Neuronal stem cell (in vitro differentiated cells): Measurements from ENCODE around the gene LYRM4.

ENCODE experiments used
- DNase-seq: peaks from one replicate; pipeline ENCODE4 v3.0.0-alpha.2; 2013; ENCODE audit warnings: low spot score
- H2AFZ ChIP-seq: one replicate; pipeline ENCODE4 v1.6.1; 2013; ENCODE audit warnings: mild to moderate bottlenecking, low read length, inconsistent platforms
- H2AK5ac ChIP-seq: 2 replicates; pipeline ENCODE4 v1.6.1; 2013; ENCODE audit warnings: low read depth, mild to moderate bottlenecking, inconsistent platforms, low read length, moderate library complexity, mixed read lengths
- H2BK120ac ChIP-seq: 2 replicates; pipeline ENCODE4 v1.6.1; 2013; ENCODE audit warnings: low read depth, mild to moderate bottlenecking, inconsistent platforms, low read length, moderate library complexity, mixed read lengths
- H2BK12ac ChIP-seq: one replicate; pipeline ENCODE4 v1.6.1; 2013; ENCODE audit warnings: low read length, inconsistent platforms
- H2BK15ac ChIP-seq: 2 replicates; pipeline ENCODE4 v1.6.1; 2013; ENCODE audit warnings: mild to moderate bottlenecking, low read length, inconsistent platforms, mixed read lengths
- H2BK5ac ChIP-seq: one replicate; pipeline ENCODE4 v1.6.1; 2013; ENCODE audit warnings: inconsistent platforms, mild to moderate bottlenecking, low read length, moderate library complexity
- H3K14ac ChIP-seq: one replicate; pipeline ENCODE4 v1.6.1; 2013; ENCODE audit warnings: low read length, inconsistent platforms
- H3K18ac ChIP-seq: 2 replicates; pipeline ENCODE4 v1.6.1; 2013; ENCODE audit warnings: low read length, inconsistent platforms
- H3K23ac ChIP-seq: 2 replicates; pipeline ENCODE4 v1.6.1; 2013; ENCODE audit warnings: low read depth, mild to moderate bottlenecking, mixed read lengths, low read length, inconsistent platforms; ENCODE audit not compliant: poor library complexity
- H3K27ac ChIP-seq: replicated peaks from 3 replicates; pipeline ENCODE4 v1.5.1; 2013; ENCODE audit warnings: low read length, inconsistent platforms
- H3K27me3 ChIP-seq, 3 experiments: 2 replicates each; pipeline ENCODE4 v1.6.1; 2013; ENCODE audit warnings: low read length in 3 of 3, mild to moderate bottlenecking in 2 of 3, inconsistent platforms in 1 of 3, low read depth in 1 of 3, mixed read lengths in 1 of 3, moderate library complexity in 1 of 3; ENCODE audit not compliant: control insufficient read depth in 3 of 3, insufficient read depth in 3 of 3
- H3K36me3 ChIP-seq, 2 donors: replicated peaks in 1 of 2; 2 replicates each; pipeline ENCODE4 v1.6.1; 2013; ENCODE audit warnings: low read length in 2 of 2; ENCODE audit not compliant: control insufficient read depth in 2 of 2, insufficient read depth in 2 of 2
- H3K4ac ChIP-seq: 2 replicates; pipeline ENCODE4 v1.6.1; 2013; ENCODE audit warnings: inconsistent platforms, mild to moderate bottlenecking, low read length, moderate library complexity
- H3K4me1 ChIP-seq, 2 donors: 1 replicate in 1 of 2; 2 replicates in 1 of 2; pipeline ENCODE4 v1.6.1; 2013; ENCODE audit warnings: low read length in 2 of 2, low read depth in 1 of 2; ENCODE audit not compliant: control insufficient read depth in 2 of 2, insufficient read depth in 1 of 2
- H3K4me2 ChIP-seq: one replicate; pipeline ENCODE4 v1.6.1; 2013; ENCODE audit warnings: mild to moderate bottlenecking, low read length, inconsistent platforms; ENCODE audit not compliant: insufficient read depth, poor library complexity, severe bottlenecking
- H3K4me3 ChIP-seq, 2 donors: 2 replicates each; pipeline ENCODE4 v1.5.1; 2013; ENCODE audit warnings: low read length in 2 of 2, mild to moderate bottlenecking in 2 of 2, inconsistent platforms in 1 of 2, moderate library complexity in 1 of 2
- H3K79me1 ChIP-seq: one replicate; pipeline ENCODE4 v1.6.1; 2013; ENCODE audit warnings: low read depth, mild to moderate bottlenecking, inconsistent platforms, low read length, moderate library complexity
- H3K9ac ChIP-seq: one replicate; pipeline ENCODE4 v1.6.1; 2013; ENCODE audit warnings: mild to moderate bottlenecking, low read depth, low read length, inconsistent platforms; ENCODE audit not compliant: poor library complexity
- H3K9me3 ChIP-seq, 2 donors: replicated peaks in 1 of 2; 2 replicates each; pipeline versions ENCODE3 to v1.6.1; 2013; ENCODE audit warnings: low read length in 2 of 2, mild to moderate bottlenecking in 2 of 2, inconsistent platforms in 1 of 2, low read depth in 1 of 2, mixed read lengths in 1 of 2, moderate library complexity in 1 of 2; ENCODE audit not compliant: control insufficient read depth in 2 of 2, insufficient read depth in 1 of 2
- H4K8ac ChIP-seq: one replicate; pipeline ENCODE4 v1.6.1; 2013; ENCODE audit warnings: low read depth, mild to moderate bottlenecking, inconsistent platforms, low read length, moderate library complexity
- H4K91ac ChIP-seq: one replicate; pipeline ENCODE4 v1.6.1; 2013; ENCODE audit warnings: low read length, low read depth, mild to moderate bottlenecking, inconsistent platforms; ENCODE audit not compliant: poor library complexity
- WGBS, 2 donors: extraction: QIAGEN DNeasy Blood & Tissue Kit; methylation state at CpG; one replicate each; pipeline ENCODE4 v1.1.7; 2013; ENCODE audit warnings: missing lambda C conversion rate in 2 of 2, mixed read lengths in 1 of 2; ENCODE audit not compliant: insufficient read length in 2 of 2, insufficient replicate concordance in 1 of 2; ENCODE audit errors: extremely low coverage in 2 of 2; 5-methylcytosine and 5-hydroxymethylcytosine counted together

LYRM4 gene

DNA sequence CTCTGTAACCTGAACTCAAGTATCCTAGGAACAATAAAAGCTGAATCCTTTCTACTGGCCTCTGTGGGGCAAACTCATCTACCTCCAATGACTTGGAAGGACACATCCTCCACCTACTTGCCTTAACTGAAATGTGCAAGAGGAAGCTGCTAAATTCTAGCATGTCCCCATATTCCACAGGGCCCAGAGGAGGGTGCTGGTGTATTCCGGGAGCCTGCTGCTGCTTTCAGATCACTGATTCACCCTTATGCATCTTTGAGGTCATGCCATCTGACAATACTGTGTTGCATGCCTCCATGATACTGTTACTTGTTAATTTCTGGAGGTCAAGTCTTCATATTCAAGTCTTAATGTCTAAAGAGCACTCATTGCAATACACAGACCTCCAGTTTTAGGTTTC is 40.3 kb downstream of the LYRM4 start:
- no peak for DNase-seq
- Histone ChIP-seq H2AK5ac (no peak overlapping the region), H3K4ac (no peak overlapping the region)

GRCh38 chr6:5219011-5219691 is 41.6 kb downstream of the LYRM4 start:
- Histone ChIP-seq H4K91ac (no peak overlapping the region), H3K27me3 (no peaks in the 10 kb centered on the region), H3K4me3 (no peak overlapping the region), H3K4me2 (no peak overlapping the region), H3K23ac (no peak overlapping the region), H2BK120ac (no peak overlapping the region), H2BK12ac (no peak overlapping the region), H3K14ac (no peak overlapping the region), H3K27ac (no peak overlapping the region), H3K9ac (no peak overlapping the region), H2AK5ac (no peak overlapping the region), H2BK15ac (no peak overlapping the region), H3K18ac (no peak overlapping the region), H3K4ac (no peak overlapping the region), H3K79me1 (peaks cover 1% of the 10 kb centered on the region), H2BK5ac (no peak overlapping the region), H2AFZ (no peak overlapping the region), H3K9me3 (no peaks in the 10 kb centered on the region), H3K4me1 (no peaks in the 10 kb centered on the region), H4K8ac (no peak overlapping the region), H3K36me3 (peaks cover 0 to 42% of the 10 kb centered on the region in 2 donors)
- no CpG with 5 or more reads among the region's 5 CpGs for whole genome bisulfite sequencing, 2 donors
- DNase-seq, result no peak

More for the DNA sequence above, 40.3 kb downstream of the LYRM4 start:
- no peaks in the 10 kb centered on the region for H3K27me3 ChIP-seq
- no peak overlapping the region for H3K27ac ChIP-seq
- no peak overlapping the region for H3K4me2 ChIP-seq
- no peaks in the 10 kb centered on the region for H3K4me1 ChIP-seq
- no peak overlapping the region for H2BK12ac ChIP-seq
- no peak overlapping the region for H2BK120ac ChIP-seq
- H2AFZ ChIP-seq, result no peak overlapping the region
- no peak overlapping the region for H2BK5ac ChIP-seq
- no peak overlapping the region for H2BK15ac ChIP-seq
- H3K23ac ChIP-seq, result no peak overlapping the region
- no peak overlapping the region for H4K8ac ChIP-seq
- no peak overlapping the region for H3K4me3 ChIP-seq
- H3K79me1 ChIP-seq, result peaks cover 1% of the 10 kb centered on the region
- H3K14ac ChIP-seq, result no peak overlapping the region
- no CpG with 5 or more reads among the region's 1 CpG for WGBS, 2 donors
- H3K36me3 ChIP-seq, result peaks cover 0 to 32% of the 10 kb centered on the region in 2 donors
- H4K91ac ChIP-seq, result no peak overlapping the region
- no peaks in the 10 kb centered on the region for H3K9me3 ChIP-seq
- H3K9ac ChIP-seq, result no peak overlapping the region
- H3K18ac ChIP-seq, result no peak overlapping the region

- WGBS, 2 donors, result no CpG with 5 or more reads among the region's 2 CpGs
- H3K4me1 ChIP-seq, result no peaks in the 10 kb centered on the region
- peaks cover 0 to 44% of the 10 kb centered on the region in 2 donors for H3K36me3 ChIP-seq
- no peak overlapping the region for H3K27ac ChIP-seq
- H2BK5ac ChIP-seq, result no peak overlapping the region
- no peak overlapping the region for H3K23ac ChIP-seq
- no peak overlapping the region for H3K18ac ChIP-seq
- no peak overlapping the region for H4K8ac ChIP-seq
- no peak for DNase-seq
- H3K9me3 ChIP-seq, result no peaks in the 10 kb centered on the region
- peaks cover 1% of the 10 kb centered on the region for H3K79me1 ChIP-seq
- H2BK15ac ChIP-seq, result no peak overlapping the region
- H3K14ac ChIP-seq, result no peak overlapping the region
- H2BK12ac ChIP-seq, result no peak overlapping the region
- H3K4me2 ChIP-seq, result no peak overlapping the region
- no peak overlapping the region for H3K9ac ChIP-seq
- H2BK120ac ChIP-seq, result no peak overlapping the region
- no peaks in the 10 kb centered on the region for H3K27me3 ChIP-seq
- H3K4me3 ChIP-seq, result no peak overlapping the region
- no peak overlapping the region for H3K4ac ChIP-seq
- H2AFZ ChIP-seq, result no peak overlapping the region
- no peak overlapping the region for H4K91ac ChIP-seq
- H2AK5ac ChIP-seq, result no peak overlapping the region
Observed at GRCh38 chr6:5217356-5217755, 43.4 kb downstream of the LYRM4 start.

DNA sequence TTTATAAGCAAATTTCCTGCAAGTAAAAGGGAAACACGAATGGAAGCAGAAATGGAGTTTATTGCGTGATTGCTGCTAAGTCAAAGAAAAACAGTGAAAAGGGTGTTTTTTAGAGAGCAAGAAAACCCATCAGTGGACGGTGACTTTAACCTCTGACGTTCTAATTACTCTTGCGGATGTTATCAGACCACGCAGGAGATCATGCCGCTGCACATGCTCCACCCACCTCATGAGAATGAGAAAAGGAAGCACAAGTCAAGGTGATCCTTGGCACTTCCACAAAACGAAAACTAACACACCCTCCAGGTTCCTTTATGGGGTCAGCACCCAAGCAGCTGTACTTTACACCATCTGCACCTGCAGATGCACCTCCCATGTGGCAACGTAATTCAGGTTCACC is 45.0 kb downstream of the LYRM4 start:
- Histone ChIP-seq H3K9ac (no peak overlapping the region), H3K9me3 (no peaks in the 10 kb centered on the region), H2AK5ac (no peak overlapping the region), H2AFZ (no peak overlapping the region), H3K4me1 (no peaks in the 10 kb centered on the region), H3K23ac (no peak overlapping the region), H3K27ac (no peak overlapping the region), H3K4me2 (no peak overlapping the region), H2BK12ac (no peak overlapping the region), H3K36me3 (peaks cover 0 to 46% of the 10 kb centered on the region in 2 donors), H2BK15ac (no peak overlapping the region), H4K8ac (no peak overlapping the region), H2BK120ac (no peak overlapping the region), H3K79me1 (peaks cover 1% of the 10 kb centered on the region), H4K91ac (no peak overlapping the region), H2BK5ac (no peak overlapping the region), H3K14ac (no peak overlapping the region), H3K4ac (no peak overlapping the region), H3K27me3 (no peaks in the 10 kb centered on the region), H3K18ac (no peak overlapping the region), H3K4me3 (peak overlapping the region in 1 of 2 donors; percentile 29)
- no peak for DNase-seq
- no CpG with 5 or more reads among the region's 9 CpGs for WGBS, 2 donors
